Astrocyte (in vitro differentiated cells and primary cell): ENCODE data around the gene ASIC4. TPM values are rescaled to one million over a fixed set of nuclear protein-coding genes. Genes with fewer than 3 reads are reported as not detected.

ENCODE experiments used
- DNase-seq: peaks from one replicate; pipeline ENCODE4 v3.0.0-alpha.2; 2010; ENCODE audit warnings: low read depth
- FAIRE-seq: peaks from 2 replicates; lab custom pipeline; 2011; peaks lifted over from hg19 to GRCh38; lab: Jason Lieb, UNC
- H2AFZ ChIP-seq: 2 replicates; pipeline ENCODE4 v1.6.0; 2012; ENCODE audit warnings: low read depth, low read length, inconsistent platforms
- H3K27ac ChIP-seq: 2 replicates; pipeline ENCODE4 v1.5.1; 2011; ENCODE audit warnings: low read depth, low read length, inconsistent platforms
- H3K27me3 ChIP-seq: 2 replicates; pipeline ENCODE4 v1.6.0; 2011; ENCODE audit warnings: low read length, inconsistent platforms; ENCODE audit not compliant: insufficient read depth
- H3K36me3 ChIP-seq: 2 replicates; pipeline ENCODE4 v1.5.1; 2011; ENCODE audit warnings: low read length, inconsistent platforms; ENCODE audit not compliant: insufficient read depth
- H3K4me1 ChIP-seq: 2 replicates; pipeline ENCODE4 v1.5.1; 2011; ENCODE audit warnings: low read length, inconsistent platforms; ENCODE audit not compliant: insufficient read depth
- H3K4me2 ChIP-seq: 2 replicates; pipeline ENCODE4 v1.6.0; 2012; ENCODE audit warnings: low read length, inconsistent platforms
- H3K4me3 ChIP-seq: 2 replicates; pipeline ENCODE4 v1.5.1; 2011; ENCODE audit warnings: low read depth, mild to moderate bottlenecking, low read length, inconsistent platforms; ENCODE audit not compliant: insufficient read depth
- H3K79me2 ChIP-seq: 2 replicates; pipeline ENCODE4 v1.6.0; 2012; ENCODE audit warnings: mild to moderate bottlenecking, low read length, inconsistent platforms; ENCODE audit not compliant: insufficient read depth
- H3K9ac ChIP-seq: 2 replicates; pipeline ENCODE4 v1.6.0; 2012; ENCODE audit warnings: mild to moderate bottlenecking, low read length, inconsistent platforms
- H3K9me3 ChIP-seq: 2 replicates; pipeline ENCODE4 v1.5.1; 2012; ENCODE audit warnings: low read depth, mild to moderate bottlenecking, low read length, inconsistent platforms; ENCODE audit not compliant: insufficient read depth
- H4K20me1 ChIP-seq: 2 replicates; pipeline ENCODE4 v1.6.0; 2012; ENCODE audit warnings: low read length, inconsistent platforms; ENCODE audit not compliant: insufficient read depth
- H3K27ac Mint-ChIP-seq: one replicate; pipeline ENCODE4 v1.8.0; 2021; ENCODE audit warnings: mild to moderate bottlenecking, mixed read lengths; ENCODE audit not compliant: unreplicated experiment
- H3K27me3 Mint-ChIP-seq: one replicate; pipeline ENCODE4 v1.8.0; 2021; ENCODE audit warnings: low read depth, mixed read lengths; ENCODE audit not compliant: unreplicated experiment
- H3K36me3 Mint-ChIP-seq: one replicate; pipeline ENCODE4 v1.8.0; 2021; ENCODE audit warnings: low read depth, mixed read lengths; ENCODE audit not compliant: unreplicated experiment
- H3K4me1 Mint-ChIP-seq: one replicate; pipeline ENCODE4 v1.8.0; 2021; ENCODE audit warnings: low read depth, mixed read lengths; ENCODE audit not compliant: unreplicated experiment
- H3K4me3 Mint-ChIP-seq: one replicate; pipeline ENCODE4 v1.8.0; 2021; ENCODE audit warnings: mild to moderate bottlenecking, moderate library complexity, mixed read lengths; ENCODE audit not compliant: unreplicated experiment
- H3K9me3 Mint-ChIP-seq: one replicate; pipeline ENCODE4 v1.8.0; 2021; ENCODE audit warnings: mild to moderate bottlenecking, mixed read lengths; ENCODE audit not compliant: unreplicated experiment
- CTCF ChIP-seq: IDR thresholded peaks from 2 replicates; pipeline ENCODE4 v1.5.1; 2011; ENCODE audit warnings: low read depth, mild to moderate bottlenecking, inconsistent platforms, low read length, moderate library complexity; ENCODE audit not compliant: insufficient read depth
- EZH2 ChIP-seq: IDR thresholded peaks from 2 replicates; pipeline ENCODE4 v1.6.1; 2012; ENCODE audit warnings: mild to moderate bottlenecking, low read length, inconsistent platforms; ENCODE audit not compliant: insufficient read depth
- total RNA-seq: library from RNA; stranded (reverse); gene quantifications from 2 replicates; pipeline ENCODE4 v1.2.1, GENCODE V29; 2021

The ASIC4 gene
- total RNA-seq, 1 donor from 2014 or later, result 0.39 TPM

GRCh38 chr2:219547621-219548020, 33.3 kb downstream of the ASIC4 start:
- TF ChIP-seq CTCF (no peak), EZH2 (no peak)
- DNase-seq (no peak), FAIRE-seq (no peak)
- H3K27me3 Mint-ChIP-seq, result peaks cover 27% of the 10 kb centered on the region
- no peak overlapping the region for H3K4me3 Mint-ChIP-seq
- Histone ChIP-seq H3K27me3 (no peaks in the 10 kb centered on the region), H3K9ac (no peak overlapping the region), H4K20me1 (peaks cover 7% of the 10 kb centered on the region), H3K4me1 (peaks cover 14% of the 10 kb centered on the region), H3K4me3 (no peak overlapping the region), H3K79me2 (peaks cover 5% of the 10 kb centered on the region), H3K4me2 (no peak overlapping the region), H3K9me3 (no peaks in the 10 kb centered on the region), H3K36me3 (no peaks in the 10 kb centered on the region), H2AFZ (no peak overlapping the region), H3K27ac (no peak overlapping the region)
- peaks cover 7% of the 10 kb centered on the region for H3K4me1 Mint-ChIP-seq
- no peaks in the 10 kb centered on the region for H3K9me3 Mint-ChIP-seq
- peaks cover 17% of the 10 kb centered on the region for H3K36me3 Mint-ChIP-seq
- H3K27ac Mint-ChIP-seq, result no peak overlapping the region

- H4K20me1 ChIP-seq, result peaks cover 5% of the 10 kb centered on the region
- no peak overlapping the region for H3K4me3 ChIP-seq
- peaks cover 33% of the 10 kb centered on the region for H3K27me3 Mint-ChIP-seq
- peaks cover 7% of the 10 kb centered on the region for H3K4me1 Mint-ChIP-seq
- H3K4me3 Mint-ChIP-seq, result no peak overlapping the region
- H3K9me3 Mint-ChIP-seq, result no peaks in the 10 kb centered on the region
- no peak for TF ChIP-seq CTCF
- no peak for TF ChIP-seq EZH2
- no peaks in the 10 kb centered on the region for H3K27me3 ChIP-seq
- DNase-seq (no peak), FAIRE-seq (no peak)
- no peaks in the 10 kb centered on the region for H3K9me3 ChIP-seq
- H2AFZ ChIP-seq, result no peak overlapping the region
- peak overlapping the region; percentile 54 for H3K27ac Mint-ChIP-seq
- H3K27ac ChIP-seq, result no peak overlapping the region
- H3K36me3 ChIP-seq, result no peaks in the 10 kb centered on the region
- H3K4me1 ChIP-seq, result peaks cover 20% of the 10 kb centered on the region
- H3K36me3 Mint-ChIP-seq, result peaks cover 17% of the 10 kb centered on the region
- H3K79me2 ChIP-seq, result no peaks in the 10 kb centered on the region
- H3K9ac ChIP-seq, result no peak overlapping the region
- no peak overlapping the region for H3K4me2 ChIP-seq
Observed at GRCh38 chr2:219548990-219549389, 34.7 kb downstream of the ASIC4 start.

- Histone ChIP-seq H3K27ac (no peak overlapping the region), H4K20me1 (peaks cover 5% of the 10 kb centered on the region), H3K4me1 (peaks cover 14% of the 10 kb centered on the region), H3K36me3 (no peaks in the 10 kb centered on the region), H3K4me2 (no peak overlapping the region), H3K4me3 (no peak overlapping the region), H3K9me3 (no peaks in the 10 kb centered on the region), H3K27me3 (no peaks in the 10 kb centered on the region), H2AFZ (no peak overlapping the region), H3K9ac (no peak overlapping the region), H3K79me2 (no peaks in the 10 kb centered on the region)
- no peak overlapping the region for H3K27ac Mint-ChIP-seq
- peaks cover 33% of the 10 kb centered on the region for H3K27me3 Mint-ChIP-seq
- FAIRE-seq (no peak), DNase-seq (no peak)
- H3K4me1 Mint-ChIP-seq, result peaks cover 5% of the 10 kb centered on the region
- no peak for TF ChIP-seq EZH2
- no peak for TF ChIP-seq CTCF
- peaks cover 17% of the 10 kb centered on the region for H3K36me3 Mint-ChIP-seq
- H3K9me3 Mint-ChIP-seq, result no peaks in the 10 kb centered on the region
- no peak overlapping the region for H3K4me3 Mint-ChIP-seq
Observed at GRCh38 chr2:219549619-219550018, 35.3 kb downstream of the ASIC4 start.
